ENCODE measurements around the gene WDR18.

The WDR18 gene

DNA sequence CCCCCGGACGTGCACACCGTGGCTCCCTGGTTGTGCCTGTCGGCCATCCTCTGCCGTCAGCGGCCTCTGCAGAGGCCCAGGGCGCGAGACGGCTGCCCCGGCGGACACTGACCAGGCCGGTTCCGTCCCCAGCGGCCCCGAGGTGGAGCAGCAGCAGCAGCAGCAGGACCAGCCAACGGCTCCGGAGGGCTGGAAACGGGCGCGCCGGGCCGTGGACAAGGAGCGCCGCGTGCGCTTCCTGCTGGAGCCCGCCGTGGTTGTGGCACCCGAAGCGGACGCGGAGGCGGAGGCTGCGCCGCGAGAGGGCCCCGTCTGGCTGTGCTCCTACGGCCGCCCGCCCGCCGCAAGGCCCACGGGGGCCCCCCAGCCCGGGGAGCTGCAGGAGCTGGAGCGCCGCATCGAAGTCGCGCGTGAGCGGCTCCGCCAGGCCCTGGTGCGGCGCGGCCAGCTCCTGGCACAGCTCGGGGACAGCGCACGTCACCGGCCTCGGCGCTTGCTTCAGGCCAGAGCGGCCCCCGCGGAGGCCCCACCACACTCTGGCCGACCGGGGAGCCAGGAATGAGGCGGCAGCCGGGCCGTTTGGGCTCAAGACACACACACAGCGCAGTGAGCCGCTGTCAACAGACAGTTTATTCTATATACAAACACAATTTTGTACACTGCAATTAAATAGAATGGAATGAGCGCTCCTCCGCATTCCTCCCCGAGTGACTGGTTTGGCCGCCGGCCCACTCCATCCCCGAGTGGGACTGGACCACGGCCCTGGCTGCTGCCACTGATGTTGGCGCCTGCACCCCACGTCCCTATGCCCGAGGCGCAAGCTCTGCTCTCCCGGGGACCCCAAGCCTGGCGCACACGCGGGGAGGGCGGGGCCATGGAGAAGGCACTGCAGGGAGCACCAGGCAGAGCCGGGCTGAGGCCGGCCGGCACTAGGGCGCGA, 25.2 kb downstream of the WDR18 start:
- TF ChIP-seq GATA3 (IDR thresholded peaks at IDR 0.05; ENCODE audit: low read depth, low read length) = no peak
- TF ChIP-seq GATA2 (IDR thresholded peaks at IDR 0.05; ENCODE audit: low read depth, low read length) = no peak

DNA sequence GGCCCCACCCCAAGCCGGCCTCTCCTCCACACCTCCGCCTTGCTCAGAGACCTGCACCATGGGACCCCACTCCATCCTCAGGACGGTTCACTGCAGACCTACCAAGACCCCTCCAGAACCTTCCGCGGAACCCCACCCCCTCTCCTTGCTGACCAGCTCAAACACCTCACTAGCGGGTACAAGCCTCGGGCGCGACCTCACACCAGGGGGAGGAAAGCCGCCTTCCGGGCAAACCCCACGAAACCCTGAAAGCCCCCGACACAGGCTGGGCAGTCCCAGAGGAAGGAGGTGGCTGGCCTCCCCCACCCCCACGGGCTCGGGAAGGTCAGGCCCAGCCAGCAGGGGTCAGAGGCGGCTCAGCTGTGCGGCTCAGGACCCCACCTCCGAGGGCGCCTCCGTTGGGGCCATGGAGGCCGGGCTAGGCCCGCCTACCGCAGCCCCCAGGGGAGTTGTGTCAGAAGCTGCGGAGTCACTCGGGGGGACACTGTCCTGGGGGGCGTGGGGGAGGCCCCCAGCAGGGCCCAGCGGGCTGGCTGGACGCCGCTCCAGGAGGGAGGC, 25.9 kb downstream of the WDR18 start:
- TF ChIP-seq GATA3 (IDR thresholded peaks at IDR 0.05; ENCODE audit: low read depth, low read length) (no peak), GATA2 (IDR thresholded peaks at IDR 0.05; ENCODE audit: low read depth, low read length) (no peak)

DNA sequence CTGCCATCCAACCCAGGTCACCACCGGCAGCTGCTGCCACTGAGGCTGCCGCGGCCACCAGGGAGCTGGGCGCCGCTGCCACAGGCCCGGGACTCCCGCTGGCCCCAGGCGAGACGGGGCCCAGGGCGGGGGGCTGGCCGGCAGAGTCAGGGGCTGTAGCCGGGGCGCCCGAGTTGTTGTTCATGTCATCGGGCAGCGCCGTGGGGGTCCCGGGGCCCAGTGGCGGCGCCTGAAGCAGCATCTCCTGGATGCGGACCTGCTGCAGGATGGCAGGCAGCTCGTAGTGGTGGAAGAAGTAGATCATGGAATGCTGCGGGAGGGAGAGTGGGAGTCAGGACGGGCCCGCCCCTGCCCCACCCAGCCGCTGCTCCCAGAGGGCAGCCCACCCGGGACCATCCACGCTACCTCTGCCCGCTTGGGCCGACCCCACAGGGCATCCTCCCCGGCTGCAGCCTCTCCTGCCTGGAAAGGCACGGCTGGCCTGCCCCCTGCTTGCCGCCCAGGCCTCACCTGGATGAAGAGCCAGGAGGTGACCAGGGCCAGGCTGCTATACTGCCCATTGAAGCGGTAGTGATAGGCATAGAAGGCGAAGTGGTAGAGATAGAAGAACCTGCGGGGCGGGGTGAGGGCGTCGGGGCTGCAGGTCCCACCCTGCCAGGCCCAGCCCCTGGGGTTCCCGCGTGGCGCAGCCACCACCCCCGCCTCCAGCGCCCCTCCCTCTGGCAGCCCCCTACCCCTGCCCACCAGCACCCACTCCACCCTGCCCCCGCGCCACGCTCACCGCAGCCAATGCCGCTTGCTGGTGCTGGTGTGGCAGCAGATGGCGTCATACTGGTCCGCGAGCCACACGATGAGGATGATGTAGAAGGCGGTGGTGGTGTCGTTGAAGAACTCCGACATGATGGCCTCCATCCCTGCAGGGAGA, 26.7 kb downstream of the WDR18 start:
- TF ChIP-seq GATA3 (IDR thresholded peaks at IDR 0.05; ENCODE audit: low read depth, low read length) = no peak
- no peak for TF ChIP-seq GATA2 (IDR thresholded peaks at IDR 0.05; ENCODE audit: low read depth, low read length)

DNA sequence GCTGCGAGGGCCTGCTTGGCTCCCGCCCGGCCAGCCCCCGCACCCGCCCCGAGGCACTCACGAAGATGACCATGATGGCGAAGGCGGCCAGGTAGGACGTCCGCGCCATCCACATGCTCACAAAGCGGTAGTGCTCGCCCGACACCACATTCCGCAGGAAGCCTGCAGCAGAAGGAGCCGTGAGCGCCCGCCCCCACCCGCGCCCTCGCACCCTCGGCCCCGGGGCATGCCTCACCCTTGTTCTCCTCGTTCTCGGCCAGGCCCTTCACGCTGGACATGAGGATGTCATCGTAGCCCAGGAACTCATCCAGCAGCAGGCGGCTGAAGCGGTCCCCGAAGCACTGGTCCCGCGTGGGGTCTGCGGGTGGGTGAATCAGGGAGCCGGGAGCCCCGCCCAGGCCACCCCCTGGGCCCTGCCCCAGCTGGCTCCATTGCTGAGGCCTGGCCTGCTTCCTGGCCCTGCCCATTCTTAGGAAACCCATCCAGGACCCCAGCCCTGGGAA, 27.7 kb downstream of the WDR18 start:
- no peak for TF ChIP-seq GATA2 (IDR thresholded peaks at IDR 0.05; ENCODE audit: low read depth, low read length)
- TF ChIP-seq GATA3 (IDR thresholded peaks at IDR 0.05; ENCODE audit: low read depth, low read length) = no peak

DNA sequence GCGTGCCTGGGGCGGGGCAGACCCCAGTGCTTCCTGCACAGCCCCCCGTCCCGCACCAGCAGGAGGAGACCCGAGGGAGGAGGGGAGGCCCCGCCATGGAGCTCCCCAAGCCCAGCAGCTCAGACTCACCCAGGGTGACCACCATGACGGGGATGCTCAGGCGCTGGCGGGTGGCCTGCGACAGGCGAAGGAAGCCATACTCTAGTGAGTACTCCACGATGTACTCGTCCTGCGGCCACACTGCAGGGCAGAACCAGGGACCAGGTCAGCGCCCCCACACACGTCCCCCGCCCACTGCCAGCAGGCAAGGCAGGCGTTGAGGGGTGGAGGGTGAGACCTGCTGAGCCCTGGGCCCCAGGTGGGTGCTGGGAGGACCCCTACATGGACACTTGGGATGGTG, 28.2 kb downstream of the WDR18 start:
- TF ChIP-seq GATA3 (IDR thresholded peaks at IDR 0.05; ENCODE audit: low read depth, low read length) (no peak), GATA2 (IDR thresholded peaks at IDR 0.05; ENCODE audit: low read depth, low read length) (no peak)

DNA sequence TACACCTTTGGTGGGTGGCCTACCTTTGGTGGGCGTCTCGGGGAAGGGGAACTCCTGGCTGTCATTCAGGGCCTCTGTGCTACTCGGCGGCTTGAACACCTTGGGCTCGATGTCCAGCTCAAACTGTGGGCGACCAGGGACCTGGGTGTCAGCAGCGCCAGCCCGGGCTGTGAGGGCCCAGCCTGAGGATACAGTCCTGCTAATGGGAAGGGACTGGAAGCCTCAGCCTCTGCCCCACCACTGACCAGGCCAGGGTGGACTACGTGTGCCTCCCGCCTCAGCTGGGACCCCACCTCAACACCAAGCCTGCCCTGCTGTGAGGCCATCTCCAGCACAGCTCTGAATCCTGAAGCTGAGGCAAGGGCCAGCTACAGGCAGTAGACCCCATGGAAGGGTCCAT, 29.1 kb downstream of the WDR18 start:
- no peak for TF ChIP-seq GATA3 (IDR thresholded peaks at IDR 0.05; ENCODE audit: low read depth, low read length)
- no peak for TF ChIP-seq GATA2 (IDR thresholded peaks at IDR 0.05; ENCODE audit: low read depth, low read length)

DNA sequence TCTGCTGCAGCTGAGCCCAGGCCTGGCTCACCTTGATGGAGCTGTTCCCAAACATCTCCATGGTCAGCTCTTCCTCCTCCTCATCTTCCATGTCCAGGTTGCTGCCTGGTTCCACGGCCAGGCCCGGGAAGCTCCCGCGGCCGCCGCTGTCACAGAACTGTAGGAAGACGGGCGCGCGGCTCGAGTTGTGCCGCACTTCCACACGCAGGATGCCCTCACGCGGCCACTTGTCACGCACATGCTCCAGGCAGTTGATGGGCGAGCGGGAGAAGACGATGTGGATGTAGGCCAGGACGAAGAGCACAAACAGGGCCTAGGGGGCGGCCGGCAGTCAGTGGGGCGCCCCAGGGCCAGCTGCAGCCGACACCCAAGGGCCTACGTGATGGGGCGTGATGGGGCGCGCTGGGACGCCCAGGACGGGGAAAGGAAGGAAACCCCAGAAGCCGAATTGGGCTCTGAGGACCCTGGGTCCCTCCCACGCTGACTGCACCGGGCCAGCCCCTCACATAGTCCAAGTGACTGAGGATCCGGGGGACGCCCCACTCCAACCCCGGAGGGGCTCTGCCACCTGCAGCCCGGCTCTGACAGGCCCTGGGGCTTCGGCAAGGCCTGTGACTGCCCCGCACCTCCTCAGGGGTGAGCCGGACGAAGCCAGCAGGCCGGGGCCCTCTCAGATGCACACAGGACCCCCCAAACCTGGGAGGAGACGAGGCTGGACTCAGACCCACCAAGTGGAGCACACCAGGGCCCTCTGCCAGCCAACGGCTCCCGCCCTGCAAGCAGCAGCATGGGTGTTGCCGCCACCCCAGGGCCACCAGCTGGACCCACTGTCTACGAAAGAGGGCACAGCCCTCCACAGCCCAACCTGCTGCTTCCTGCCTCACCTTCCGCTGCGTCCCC, 30.3 kb downstream of the WDR18 start:
- TF ChIP-seq GATA2 (IDR thresholded peaks at IDR 0.05; ENCODE audit: low read depth, low read length) (no peak), GATA3 (IDR thresholded peaks at IDR 0.05; ENCODE audit: low read depth, low read length) (no peak)

DNA sequence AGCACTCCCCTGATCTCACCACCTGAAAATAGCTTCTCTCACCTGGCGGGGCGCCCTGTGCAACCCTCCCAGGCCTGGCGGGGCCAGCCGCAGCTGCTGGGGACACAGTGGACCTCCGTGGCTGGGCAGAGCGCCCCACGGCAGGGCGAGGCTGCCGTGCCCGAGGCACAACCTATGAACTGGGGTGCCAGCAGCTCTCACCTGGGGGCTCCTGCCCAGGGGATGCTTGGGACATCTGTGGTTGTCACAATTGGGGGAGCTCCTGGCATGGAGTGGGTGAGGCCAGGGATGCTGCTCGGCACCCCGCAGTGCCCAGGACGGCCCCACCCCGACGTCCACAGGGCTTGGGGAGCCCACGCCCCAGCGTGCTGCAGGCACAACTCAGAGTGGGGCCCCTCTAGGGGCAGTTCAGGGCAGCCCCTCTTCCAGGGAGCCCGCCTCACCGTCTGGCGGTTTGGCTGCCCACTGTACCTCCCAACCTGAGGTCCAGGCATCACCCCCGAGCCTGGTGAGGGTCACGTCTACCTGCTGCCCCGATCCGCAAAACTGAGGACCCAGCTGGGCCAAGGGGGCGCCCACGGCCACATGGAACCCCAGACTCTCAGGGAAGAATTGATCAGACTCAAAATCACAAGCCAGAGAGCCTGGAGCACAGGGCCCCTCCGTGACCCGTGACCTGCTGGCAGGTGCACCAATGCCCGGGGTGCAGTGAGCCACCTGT, 31.1 kb downstream of the WDR18 start:
- no peak for TF ChIP-seq GATA3 (IDR thresholded peaks at IDR 0.05; ENCODE audit: low read depth, low read length)
- no peak for TF ChIP-seq GATA2 (IDR thresholded peaks at IDR 0.05; ENCODE audit: low read depth, low read length)

DNA sequence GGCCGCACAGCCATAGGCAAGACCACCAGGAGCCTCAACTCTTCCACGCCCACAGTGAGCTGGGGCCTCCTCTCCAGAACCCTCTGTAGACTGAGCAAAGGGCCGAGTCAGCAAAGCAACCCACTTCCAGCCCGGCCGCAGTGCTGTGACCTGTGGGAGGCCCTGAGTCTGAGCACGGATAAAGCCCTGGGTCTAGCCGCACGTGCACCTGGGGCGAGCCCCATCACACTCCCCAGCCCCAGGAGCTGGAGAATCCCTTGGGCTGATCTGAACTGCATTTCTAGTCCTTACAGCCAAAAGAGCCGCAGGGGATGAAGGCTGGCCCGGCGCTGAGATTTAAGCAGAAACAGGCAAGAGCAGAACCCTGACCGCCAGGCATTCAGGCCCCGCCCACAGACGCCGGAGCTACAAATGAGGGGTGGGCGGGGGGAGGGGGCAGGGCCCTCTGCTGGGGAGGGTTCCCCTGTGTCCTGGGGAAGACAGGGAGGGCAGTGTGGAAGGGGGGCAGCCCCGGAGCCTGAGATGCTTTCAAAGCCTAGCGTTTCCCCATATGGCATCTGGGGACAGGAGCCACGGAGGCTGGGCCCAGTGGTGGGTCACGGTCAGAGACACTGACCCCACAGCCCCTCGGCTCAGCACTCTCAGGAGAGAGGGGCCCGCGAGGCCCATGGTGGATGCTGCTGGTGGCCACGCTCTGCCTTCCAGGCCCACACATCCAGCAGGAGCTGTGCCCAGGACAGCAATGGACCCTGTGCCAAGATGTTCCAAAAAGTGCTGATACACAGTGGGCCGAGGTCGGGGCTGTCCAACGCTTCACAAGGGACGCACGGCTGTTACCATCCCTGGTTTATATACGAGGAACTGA, 31.9 kb downstream of the WDR18 start:
- no peak for TF ChIP-seq GATA3 (IDR thresholded peaks at IDR 0.05; ENCODE audit: low read depth, low read length)
- TF ChIP-seq GATA2 (IDR thresholded peaks at IDR 0.05; ENCODE audit: low read depth, low read length) = no peak

DNA sequence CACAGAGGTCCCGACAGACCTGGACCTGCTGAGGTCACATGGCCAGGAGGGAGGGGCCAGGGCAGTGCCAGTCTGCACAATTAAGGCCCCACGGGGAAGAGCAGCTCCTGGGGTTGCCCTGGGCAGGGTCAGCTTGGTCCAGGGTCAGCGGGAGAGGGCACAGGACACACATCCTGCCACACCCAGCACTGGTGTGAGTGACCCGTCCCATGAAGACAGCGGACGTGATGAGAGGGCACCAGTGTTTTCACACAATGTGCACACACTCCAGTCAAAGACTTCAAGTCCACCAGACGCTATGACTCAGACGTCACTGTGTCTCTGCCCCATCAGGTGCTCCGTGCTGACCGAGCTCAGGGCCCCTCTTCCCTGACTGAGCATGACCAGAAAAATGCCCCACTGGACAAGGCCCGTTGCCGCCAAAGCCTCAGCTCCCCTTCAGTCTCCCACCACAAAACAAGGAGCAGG, 32.5 kb downstream of the WDR18 start:
- TF ChIP-seq GATA2 (IDR thresholded peaks at IDR 0.05; ENCODE audit: low read depth, low read length) = no peak
- TF ChIP-seq GATA3 (IDR thresholded peaks at IDR 0.05; ENCODE audit: low read depth, low read length) = no peak

DNA sequence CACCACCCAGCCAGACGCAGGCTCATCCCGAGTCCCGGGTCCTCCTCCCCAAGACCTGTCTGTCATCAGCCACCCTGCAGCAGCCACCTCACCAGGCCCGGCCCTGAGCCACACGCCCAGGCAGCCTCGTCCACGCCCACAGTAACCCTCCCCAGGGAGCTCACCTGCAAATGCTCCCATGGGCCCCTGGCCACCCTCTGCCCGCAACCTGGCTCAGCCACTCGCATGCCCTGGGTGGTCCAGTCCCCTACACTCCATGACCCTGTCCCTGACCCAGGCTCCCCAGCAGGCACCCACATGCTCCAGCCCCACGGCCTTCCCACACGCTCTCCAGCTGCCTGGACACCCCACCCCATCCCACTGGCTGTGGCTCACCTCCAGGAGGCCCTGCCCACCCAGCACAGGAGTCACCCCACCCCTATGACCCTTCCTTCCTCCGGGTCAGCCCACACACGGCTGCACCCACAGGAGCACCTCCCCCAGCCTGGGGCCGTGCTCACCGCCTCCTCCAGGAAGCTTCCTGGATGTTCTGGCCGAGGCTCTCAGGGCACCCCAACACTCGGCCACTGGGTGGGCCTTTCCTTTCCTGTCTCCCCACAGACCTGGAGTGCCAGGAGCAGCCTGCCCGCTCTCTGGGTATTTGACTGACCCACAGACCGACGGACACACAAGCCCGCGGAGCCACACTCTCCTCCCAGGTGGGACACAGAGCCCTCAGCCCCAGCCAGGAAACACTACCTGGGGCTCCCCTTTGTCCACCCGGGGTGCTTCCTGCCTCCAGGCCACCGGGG, 33.2 kb downstream of the WDR18 start:
- no peak for TF ChIP-seq GATA3 (IDR thresholded peaks at IDR 0.05; ENCODE audit: low read depth, low read length)
- no peak for TF ChIP-seq GATA2 (IDR thresholded peaks at IDR 0.05; ENCODE audit: low read depth, low read length)

Measured in SH-SY5Y (cell line).